GM19463 (cell line): ENCODE data around the gene ELK4.
"Not testable (repeated sequence)": the region's sequence is repeated elsewhere in the genome, so short reads cannot be mapped to it uniquely, and the experiment has no call there.

Source experiments
- ATAC-seq: cut with Tn5 transposase; IDR thresholded peaks from one replicate; pipeline ENCODE4 v1.9.1; 2021; ENCODE audit warnings: mild to moderate bottlenecking, moderate library complexity; ENCODE audit not compliant: unreplicated experiment

Gene ELK4

GRCh38 chr1:205665201-205666045 lies 33.6 kb upstream of the ELK4 start:
- no peak for ATAC-seq

- no peak for ATAC-seq
Observed at GRCh38 chr1:205664399-205665017, 32.7 kb upstream of the ELK4 start.

- ATAC-seq, result no peak
Observed at GRCh38 chr1:205663286-205663936, 31.6 kb upstream of the ELK4 start.

- ATAC-seq, result no peak
Observed at GRCh38 chr1:205662791-205663190, 31.0 kb upstream of the ELK4 start.

- no peak for ATAC-seq
Observed at GRCh38 chr1:205662135-205662738, 30.4 kb upstream of the ELK4 start.

- no peak for ATAC-seq
Observed at GRCh38 chr1:205661429-205662134, 29.8 kb upstream of the ELK4 start.

- ATAC-seq, result no peak
Observed at GRCh38 chr1:205660361-205660760, 28.6 kb upstream of the ELK4 start.

- peak; percentile 89 for ATAC-seq
Observed at GRCh38 chr1:205658943-205659581, 27.3 kb upstream of the ELK4 start.

GRCh38 chr1:205656236-205656635 lies 24.4 kb upstream of the ELK4 start:
- ATAC-seq, result no peak

- ATAC-seq, result no peak
Observed at GRCh38 chr1:205652984-205653383, 21.2 kb upstream of the ELK4 start.

GRCh38 chr1:205650241-205650640 lies 18.4 kb upstream of the ELK4 start:
- ATAC-seq, result no peak

GRCh38 chr1:205645519-205645918 lies 13.7 kb upstream of the ELK4 start:
- no peak for ATAC-seq

GRCh38 chr1:205642679-205643307 lies 11.0 kb upstream of the ELK4 start:
- no peak for ATAC-seq

GRCh38 chr1:205639567-205639966 lies 7.8 kb upstream of the ELK4 start:
- no peak for ATAC-seq

GRCh38 chr1:205637854-205638468 lies 6.2 kb upstream of the ELK4 start:
- ATAC-seq, result no peak

- ATAC-seq, result no peak
Observed at GRCh38 chr1:205636732-205637131, 4.9 kb upstream of the ELK4 start.

GRCh38 chr1:205636138-205636530 lies 4.3 kb upstream of the ELK4 start:
- not testable (repeated sequence) for ATAC-seq

- no peak for ATAC-seq
Observed at GRCh38 chr1:205633421-205633976, 1.7 kb upstream of the ELK4 start.

GRCh38 chr1:205632669-205633169 lies 908 bp upstream of the ELK4 start:
- ATAC-seq, result no peak
